ENCODE results near the gene NACC1.

NACC1 gene

GRCh38 chr19:13100031-13100588 lies 18.0 kb upstream of the NACC1 start:
- TF ChIP-seq CTCF (IDR thresholded peaks at IDR 0.05; ENCODE audit: low read depth, low read length) = no peak
- no peak overlapping the region for H3K4me3 ChIP-seq (replicated peaks in 1 of 2; ENCODE audit: low read depth in 2 of 2, low read length in 2 of 2)
- peak in 1 of 2 donors; percentile 22 for DNase-seq (ENCODE audit: low read depth in 2 of 2)

- H3K4me3 ChIP-seq (replicated peaks in 1 of 2; ENCODE audit: low read depth in 2 of 2, low read length in 2 of 2) = no peak overlapping the region
- TF ChIP-seq CTCF (IDR thresholded peaks at IDR 0.05; ENCODE audit: low read depth, low read length) = peak; percentile 28
- no peak for DNase-seq (ENCODE audit: low read depth in 2 of 2)
Measured at GRCh38 chr19:13100841-13101589, 17.0 kb upstream of the NACC1 start.

GRCh38 chr19:13101590-13102415 lies 16.3 kb upstream of the NACC1 start:
- peak overlapping the region; percentile 27 for H3K4me3 ChIP-seq (replicated peaks in 1 of 2; ENCODE audit: low read depth in 2 of 2, low read length in 2 of 2)
- no peak for DNase-seq (ENCODE audit: low read depth in 2 of 2)
- TF ChIP-seq CTCF (IDR thresholded peaks at IDR 0.05; ENCODE audit: low read depth, low read length) = no peak

GRCh38 chr19:13102416-13102665 lies 15.7 kb upstream of the NACC1 start:
- H3K4me3 ChIP-seq (replicated peaks in 1 of 2; ENCODE audit: low read depth in 2 of 2, low read length in 2 of 2) = peak overlapping the region; percentile 27
- peak in 1 of 2 donors; percentile 53 for DNase-seq (ENCODE audit: low read depth in 2 of 2)
- no peak for TF ChIP-seq CTCF (IDR thresholded peaks at IDR 0.05; ENCODE audit: low read depth, low read length)

GRCh38 chr19:13102666-13103580 lies 15.1 kb upstream of the NACC1 start, which contains the start of gene LYL1:
LYL1 (minus strand) TSS chr19:13102858; CDS start chr19:13101171, 1,687 bp downstream.
- peak in 1 of 2 donors; percentile 77 for DNase-seq (ENCODE audit: low read depth in 2 of 2)
- peak within 1 kb of the TSS; percentile 27 for H3K4me3 ChIP-seq (replicated peaks in 1 of 2; ENCODE audit: low read depth in 2 of 2, low read length in 2 of 2)
- no peak for TF ChIP-seq CTCF (IDR thresholded peaks at IDR 0.05; ENCODE audit: low read depth, low read length)
